GM23338 (cell line): Measurements from ENCODE around the gene SAFB. TPM values are rescaled to one million over a fixed set of nuclear protein-coding genes. Genes with fewer than 3 reads are reported as not detected.

Source experiments
- ATAC-seq: fragments of 200-7000 bp; cut with Tn5 transposase; 3 replicates; pipeline ENCODE4 v1.9.1; 2020
- DNase-seq: peaks from one replicate; pipeline ENCODE4 v3.0.0-alpha.2; 2015; ENCODE audit warnings: low spot score
- H2AFZ ChIP-seq: fragments of 200-600 bp; sonication (generic); 2 replicates; pipeline ENCODE4 v1.8.0; 2016; ENCODE audit warnings: antibody characterized with exemption, mild to moderate bottlenecking, moderate library complexity
- H3F3A ChIP-seq: fragments of 200-600 bp; sonication (generic); replicated peaks from 2 replicates; pipeline ENCODE4 v1.8.0; 2017; ENCODE audit warnings: antibody characterized with exemption, mixed run types, low read depth
- H3K27ac ChIP-seq: fragments of 200-600 bp; sonication (generic); 2 replicates; pipeline ENCODE4 v1.6.1; 2016; ENCODE audit warnings: low read depth
- H3K27me3 ChIP-seq: fragments of 200-600 bp; sonication (generic); 2 replicates; pipeline ENCODE4 v1.8.0; 2016; ENCODE audit warnings: mild to moderate bottlenecking, mixed run types, moderate library complexity; ENCODE audit not compliant: insufficient read depth
- H3K36me3 ChIP-seq: fragments of 200-600 bp; sonication (generic); 2 replicates; pipeline ENCODE4 v1.8.0; 2016; ENCODE audit warnings: mild to moderate bottlenecking; ENCODE audit not compliant: insufficient read depth
- H3K4me1 ChIP-seq: fragments of 200-600 bp; sonication (generic); 2 replicates; pipeline ENCODE4 v1.8.0; 2016; ENCODE audit warnings: mild to moderate bottlenecking, moderate library complexity; ENCODE audit not compliant: insufficient read depth
- H3K4me2 ChIP-seq: fragments of 200-600 bp; sonication (generic); 2 replicates; pipeline ENCODE4 v1.7.1; 2017; ENCODE audit warnings: mixed run types
- H3K4me3 ChIP-seq: fragments of 200-600 bp; sonication (generic); 2 replicates; pipeline ENCODE4 v1.6.1; 2016; ENCODE audit warnings: mixed run types
- H3K79me2 ChIP-seq: fragments of 200-600 bp; sonication (generic); replicated peaks from 2 replicates; pipeline ENCODE4 v1.8.0; 2017; ENCODE audit warnings: mild to moderate bottlenecking; ENCODE audit not compliant: insufficient read depth
- H3K9me2 ChIP-seq: fragments of 200-600 bp; sonication (generic); 2 replicates; pipeline ENCODE4 v1.8.0; 2017; ENCODE audit not compliant: insufficient read depth
- H4K20me1 ChIP-seq: fragments of 200-600 bp; sonication (generic); replicated peaks from 2 replicates; pipeline ENCODE4 v1.8.0; 2017; ENCODE audit warnings: mild to moderate bottlenecking; ENCODE audit not compliant: insufficient read depth
- H3K27ac Mint-ChIP-seq: 2 replicates; pipeline ENCODE4 v1.8.0; 2020; ENCODE audit warnings: inconsistent platforms, mild to moderate bottlenecking, moderate library complexity, mixed read lengths
- H3K27me3 Mint-ChIP-seq: 3 replicates; pipeline ENCODE4 v1.8.0; 2022; ENCODE audit warnings: low read depth, mild to moderate bottlenecking, moderate library complexity, mixed read lengths, inconsistent platforms; ENCODE audit not compliant: insufficient read depth, poor library complexity
- H3K36me3 Mint-ChIP-seq: 3 replicates; pipeline ENCODE4 v1.8.0; 2021; ENCODE audit warnings: low read depth, mild to moderate bottlenecking, inconsistent platforms, moderate library complexity, mixed read lengths
- H3K4me1 Mint-ChIP-seq: 3 replicates; pipeline ENCODE4 v1.8.0; 2020; ENCODE audit warnings: mild to moderate bottlenecking, inconsistent platforms, mixed read lengths
- H3K4me3 Mint-ChIP-seq: 3 replicates; pipeline ENCODE4 v1.8.0; 2021; ENCODE audit warnings: moderate library complexity, mild to moderate bottlenecking, inconsistent platforms, mixed read lengths
- H3K9me3 Mint-ChIP-seq: 3 replicates; pipeline ENCODE4 v1.8.0; 2020; ENCODE audit warnings: moderate library complexity, mild to moderate bottlenecking, inconsistent platforms, mixed read lengths
- CREB1 ChIP-seq: fragments of 250-450 bp; sonication (Bioruptor Pico); IDR thresholded peaks from 2 replicates; pipeline ENCODE4 v1.5.0; 2020; ENCODE audit warnings: low read depth, mild to moderate bottlenecking, moderate library complexity
- EZH2 ChIP-seq: fragments of 200-600 bp; sonication (generic); IDR thresholded peaks from one replicate; pipeline ENCODE4 v1.8.0; 2017; ENCODE audit warnings: antibody characterized with exemption, mild to moderate bottlenecking, low read depth; ENCODE audit not compliant: unreplicated experiment
- POLR2AphosphoS5 ChIP-seq: IDR thresholded peaks from 2 replicates; pipeline ENCODE4 v1.6.1; 2016; ENCODE audit warnings: antibody characterized with exemption, low read depth
- STAT1 ChIP-seq: IDR thresholded peaks from one replicate; pipeline ENCODE4 v1.6.1; 2016; ENCODE audit warnings: antibody characterized with exemption; ENCODE audit not compliant: unreplicated experiment
- ZNF331 ChIP-seq: fragments of 250-450 bp; sonication (Bioruptor Pico); IDR thresholded peaks from 2 replicates; pipeline ENCODE4 v1.5.0; 2020; ENCODE audit warnings: low read depth, mild to moderate bottlenecking, moderate library complexity
- polyA plus RNA-seq: library from polyadenylated mRNA; unstranded; fragments of >200 nt; fragmentation: Nextera tagmentation; extraction: Ambion mirVana; gene quantifications from 2 replicates; pipeline ENCODE4 v1.2.1, GENCODE V29; 2016
- total RNA-seq: library from RNA; depleted of rRNA; stranded (reverse); fragments of >200 nt; shearing (Covaris generic); gene quantifications from 2 replicates; pipeline ENCODE4 v1.2.3, GENCODE V29; 2014
- TF ChIP-seq, protein P1 (sequence below): fragments of 250-450 bp; sonication (Bioruptor Pico); IDR thresholded peaks from 2 replicates; pipeline ENCODE4 v1.5.0; 2020; ENCODE audit warnings: mild to moderate bottlenecking, moderate library complexity
- TF ChIP-seq, protein P2 (sequence below): IDR thresholded peaks from 2 replicates; pipeline ENCODE4 v1.6.1; 2016; ENCODE audit warnings: antibody characterized with exemption
- TF ChIP-seq, protein P3 (sequence below): IDR thresholded peaks from one replicate; pipeline ENCODE4 v1.6.1; 2018; ENCODE audit warnings: antibody characterized with exemption; ENCODE audit not compliant: unreplicated experiment

SAFB gene
- total and polyA plus RNA-seq, 2 experiments from 2014 or later: 85.2 to 109 TPM

DNA sequence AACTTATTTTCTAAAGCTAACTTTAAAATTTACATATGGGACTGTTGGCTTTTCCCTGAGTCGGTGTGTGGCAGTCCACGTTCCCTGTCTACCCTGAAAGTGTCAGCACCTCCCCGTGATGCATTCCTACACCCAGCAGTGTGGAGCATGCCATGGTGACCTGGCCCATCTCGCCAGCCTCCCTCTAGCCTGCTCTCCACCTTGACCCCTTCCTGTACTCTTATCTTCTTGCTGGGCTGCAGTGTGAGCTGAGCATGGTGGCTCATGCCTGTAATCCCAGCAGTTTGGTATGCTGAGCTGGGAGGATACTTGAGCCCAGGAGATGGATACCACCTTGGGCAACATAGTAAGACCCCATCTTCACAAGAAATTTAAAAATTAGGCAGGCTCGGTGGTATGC is 32.0 kb downstream of the SAFB start:
- no peak overlapping the region for H2AFZ ChIP-seq
- peaks cover 7% of the 10 kb centered on the region; the same call in 1 of the 2 replicates for H3K79me2 ChIP-seq
- no peak for ATAC-seq
- peaks cover 20% of the 10 kb centered on the region for H4K20me1 ChIP-seq
- H3K36me3 ChIP-seq: peaks cover 50% of the 10 kb centered on the region
- H3K4me3 Mint-ChIP-seq: no peak overlapping the region
- peaks cover 5% of the 10 kb centered on the region for H3K27me3 Mint-ChIP-seq
- no peak overlapping the region for H3K4me3 ChIP-seq
- no peak overlapping the region for H3K27ac ChIP-seq
- no peaks in the 10 kb centered on the region for H3K4me1 ChIP-seq
- no peaks in the 10 kb centered on the region for H3K9me2 ChIP-seq
- H3F3A ChIP-seq: peaks cover 17% of the 10 kb centered on the region; the same call in 1 of the 2 replicates
- H3K36me3 Mint-ChIP-seq: peaks cover 91% of the 10 kb centered on the region
- no peaks in the 10 kb centered on the region for H3K4me1 Mint-ChIP-seq
- no peak overlapping the region for H3K4me2 ChIP-seq
- H3K27ac Mint-ChIP-seq: no peak overlapping the region
- no peaks in the 10 kb centered on the region for H3K9me3 Mint-ChIP-seq
- no peaks in the 10 kb centered on the region for H3K27me3 ChIP-seq
- no peak for DNase-seq
- no peak for TF ChIP-seq POLR2AphosphoS5
- TF ChIP-seq ZNF331 (CRISPR knock-in tag): no peak
- TF ChIP-seq, protein P1, sequence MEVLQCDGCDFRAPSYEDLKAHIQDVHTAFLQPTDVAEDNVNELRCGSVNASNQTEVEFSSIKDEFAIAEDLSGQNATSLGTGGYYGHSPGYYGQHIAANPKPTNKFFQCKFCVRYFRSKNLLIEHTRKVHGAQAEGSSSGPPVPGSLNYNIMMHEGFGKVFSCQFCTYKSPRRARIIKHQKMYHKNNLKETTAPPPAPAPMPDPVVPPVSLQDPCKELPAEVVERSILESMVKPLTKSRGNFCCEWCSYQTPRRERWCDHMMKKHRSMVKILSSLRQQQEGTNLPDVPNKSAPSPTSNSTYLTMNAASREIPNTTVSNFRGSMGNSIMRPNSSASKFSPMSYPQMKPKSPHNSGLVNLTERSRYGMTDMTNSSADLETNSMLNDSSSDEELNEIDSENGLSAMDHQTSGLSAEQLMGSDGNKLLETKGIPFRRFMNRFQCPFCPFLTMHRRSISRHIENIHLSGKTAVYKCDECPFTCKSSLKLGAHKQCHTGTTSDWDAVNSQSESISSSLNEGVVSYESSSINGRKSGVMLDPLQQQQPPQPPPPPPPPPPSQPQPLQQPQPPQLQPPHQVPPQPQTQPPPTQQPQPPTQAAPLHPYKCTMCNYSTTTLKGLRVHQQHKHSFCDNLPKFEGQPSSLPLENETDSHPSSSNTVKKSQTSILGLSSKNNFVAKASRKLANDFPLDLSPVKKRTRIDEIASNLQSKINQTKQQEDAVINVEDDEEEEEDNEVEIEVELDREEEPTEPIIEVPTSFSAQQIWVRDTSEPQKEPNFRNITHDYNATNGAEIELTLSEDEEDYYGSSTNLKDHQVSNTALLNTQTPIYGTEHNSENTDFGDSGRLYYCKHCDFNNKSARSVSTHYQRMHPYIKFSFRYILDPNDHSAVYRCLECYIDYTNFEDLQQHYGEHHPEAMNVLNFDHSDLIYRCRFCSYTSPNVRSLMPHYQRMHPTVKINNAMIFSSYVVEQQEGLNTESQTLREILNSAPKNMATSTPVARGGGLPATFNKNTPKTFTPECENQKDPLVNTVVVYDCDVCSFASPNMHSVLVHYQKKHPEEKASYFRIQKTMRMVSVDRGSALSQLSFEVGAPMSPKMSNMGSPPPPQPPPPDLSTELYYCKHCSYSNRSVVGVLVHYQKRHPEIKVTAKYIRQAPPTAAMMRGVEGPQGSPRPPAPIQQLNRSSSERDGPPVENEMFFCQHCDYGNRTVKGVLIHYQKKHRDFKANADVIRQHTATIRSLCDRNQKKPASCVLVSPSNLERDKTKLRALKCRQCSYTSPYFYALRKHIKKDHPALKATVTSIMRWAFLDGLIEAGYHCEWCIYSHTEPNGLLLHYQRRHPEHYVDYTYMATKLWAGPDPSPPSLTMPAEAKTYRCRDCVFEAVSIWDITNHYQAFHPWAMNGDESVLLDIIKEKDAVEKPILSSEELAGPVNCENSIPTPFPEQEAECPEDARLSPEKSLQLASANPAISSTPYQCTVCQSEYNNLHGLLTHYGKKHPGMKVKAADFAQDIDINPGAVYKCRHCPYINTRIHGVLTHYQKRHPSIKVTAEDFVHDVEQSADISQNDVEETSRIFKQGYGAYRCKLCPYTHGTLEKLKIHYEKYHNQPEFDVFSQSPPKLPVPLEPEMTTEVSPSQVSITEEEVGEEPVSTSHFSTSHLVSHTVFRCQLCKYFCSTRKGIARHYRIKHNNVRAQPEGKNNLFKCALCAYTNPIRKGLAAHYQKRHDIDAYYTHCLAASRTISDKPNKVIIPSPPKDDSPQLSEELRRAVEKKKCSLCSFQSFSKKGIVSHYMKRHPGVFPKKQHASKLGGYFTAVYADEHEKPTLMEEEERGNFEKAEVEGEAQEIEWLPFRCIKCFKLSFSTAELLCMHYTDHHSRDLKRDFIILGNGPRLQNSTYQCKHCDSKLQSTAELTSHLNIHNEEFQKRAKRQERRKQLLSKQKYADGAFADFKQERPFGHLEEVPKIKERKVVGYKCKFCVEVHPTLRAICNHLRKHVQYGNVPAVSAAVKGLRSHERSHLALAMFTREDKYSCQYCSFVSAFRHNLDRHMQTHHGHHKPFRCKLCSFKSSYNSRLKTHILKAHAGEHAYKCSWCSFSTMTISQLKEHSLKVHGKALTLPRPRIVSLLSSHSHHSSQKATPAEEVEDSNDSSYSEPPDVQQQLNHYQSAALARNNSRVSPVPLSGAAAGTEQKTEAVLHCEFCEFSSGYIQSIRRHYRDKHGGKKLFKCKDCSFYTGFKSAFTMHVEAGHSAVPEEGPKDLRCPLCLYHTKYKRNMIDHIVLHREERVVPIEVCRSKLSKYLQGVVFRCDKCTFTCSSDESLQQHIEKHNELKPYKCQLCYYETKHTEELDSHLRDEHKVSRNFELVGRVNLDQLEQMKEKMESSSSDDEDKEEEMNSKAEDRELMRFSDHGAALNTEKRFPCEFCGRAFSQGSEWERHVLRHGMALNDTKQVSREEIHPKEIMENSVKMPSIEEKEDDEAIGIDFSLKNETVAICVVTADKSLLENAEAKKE (CRISPR knock-in tag): no peak
- TF ChIP-seq, protein P2, sequence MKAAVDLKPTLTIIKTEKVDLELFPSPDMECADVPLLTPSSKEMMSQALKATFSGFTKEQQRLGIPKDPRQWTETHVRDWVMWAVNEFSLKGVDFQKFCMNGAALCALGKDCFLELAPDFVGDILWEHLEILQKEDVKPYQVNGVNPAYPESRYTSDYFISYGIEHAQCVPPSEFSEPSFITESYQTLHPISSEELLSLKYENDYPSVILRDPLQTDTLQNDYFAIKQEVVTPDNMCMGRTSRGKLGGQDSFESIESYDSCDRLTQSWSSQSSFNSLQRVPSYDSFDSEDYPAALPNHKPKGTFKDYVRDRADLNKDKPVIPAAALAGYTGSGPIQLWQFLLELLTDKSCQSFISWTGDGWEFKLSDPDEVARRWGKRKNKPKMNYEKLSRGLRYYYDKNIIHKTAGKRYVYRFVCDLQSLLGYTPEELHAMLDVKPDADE: no peak
- TF ChIP-seq STAT1: no peak
- TF ChIP-seq, protein P3, sequence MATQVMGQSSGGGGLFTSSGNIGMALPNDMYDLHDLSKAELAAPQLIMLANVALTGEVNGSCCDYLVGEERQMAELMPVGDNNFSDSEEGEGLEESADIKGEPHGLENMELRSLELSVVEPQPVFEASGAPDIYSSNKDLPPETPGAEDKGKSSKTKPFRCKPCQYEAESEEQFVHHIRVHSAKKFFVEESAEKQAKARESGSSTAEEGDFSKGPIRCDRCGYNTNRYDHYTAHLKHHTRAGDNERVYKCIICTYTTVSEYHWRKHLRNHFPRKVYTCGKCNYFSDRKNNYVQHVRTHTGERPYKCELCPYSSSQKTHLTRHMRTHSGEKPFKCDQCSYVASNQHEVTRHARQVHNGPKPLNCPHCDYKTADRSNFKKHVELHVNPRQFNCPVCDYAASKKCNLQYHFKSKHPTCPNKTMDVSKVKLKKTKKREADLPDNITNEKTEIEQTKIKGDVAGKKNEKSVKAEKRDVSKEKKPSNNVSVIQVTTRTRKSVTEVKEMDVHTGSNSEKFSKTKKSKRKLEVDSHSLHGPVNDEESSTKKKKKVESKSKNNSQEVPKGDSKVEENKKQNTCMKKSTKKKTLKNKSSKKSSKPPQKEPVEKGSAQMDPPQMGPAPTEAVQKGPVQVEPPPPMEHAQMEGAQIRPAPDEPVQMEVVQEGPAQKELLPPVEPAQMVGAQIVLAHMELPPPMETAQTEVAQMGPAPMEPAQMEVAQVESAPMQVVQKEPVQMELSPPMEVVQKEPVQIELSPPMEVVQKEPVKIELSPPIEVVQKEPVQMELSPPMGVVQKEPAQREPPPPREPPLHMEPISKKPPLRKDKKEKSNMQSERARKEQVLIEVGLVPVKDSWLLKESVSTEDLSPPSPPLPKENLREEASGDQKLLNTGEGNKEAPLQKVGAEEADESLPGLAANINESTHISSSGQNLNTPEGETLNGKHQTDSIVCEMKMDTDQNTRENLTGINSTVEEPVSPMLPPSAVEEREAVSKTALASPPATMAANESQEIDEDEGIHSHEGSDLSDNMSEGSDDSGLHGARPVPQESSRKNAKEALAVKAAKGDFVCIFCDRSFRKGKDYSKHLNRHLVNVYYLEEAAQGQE: no peak
- TF ChIP-seq EZH2: no peak
- TF ChIP-seq CREB1 (CRISPR knock-in tag): no peak
